Measurements from ENCODE around the gene STK35. TPM values are rescaled to one million over a fixed set of nuclear protein-coding genes. Genes with fewer than 3 reads are reported as not detected.

The STK35 gene
- total RNA-seq, 2 donors from 2014 or later = 25.8 to 26.7 TPM

DNA sequence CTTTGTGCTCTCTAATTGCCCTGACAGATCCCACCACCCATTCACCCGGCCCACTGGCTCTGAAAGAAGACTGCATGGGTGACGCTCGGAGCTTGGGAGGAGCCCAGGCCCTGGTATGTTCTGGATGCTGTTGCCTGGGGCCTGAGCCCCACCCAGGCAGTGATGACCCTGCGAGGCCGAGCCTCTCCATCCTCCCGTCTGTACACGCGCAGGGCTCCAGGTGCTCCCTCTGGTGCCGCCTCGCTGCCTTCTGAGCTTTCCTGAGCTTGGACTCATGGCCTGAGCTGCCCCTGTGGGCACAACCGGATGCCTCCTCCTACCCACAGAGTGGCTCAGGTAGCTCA, 61.2 kb downstream of the STK35 start:
- intact Hi-C loops (cut with DNase I) = no loop called here
- DNase-seq = no peak
- no peaks in the 10 kb centered on the region for H3K36me3 ChIP-seq
- no peaks in the 10 kb centered on the region for H3K9me3 ChIP-seq
- no peaks in the 10 kb centered on the region for H3K4me1 ChIP-seq
- no peak overlapping the region for H3K27ac ChIP-seq
- no peak overlapping the region for H3K4me3 ChIP-seq
- TF ChIP-seq, protein P1, sequence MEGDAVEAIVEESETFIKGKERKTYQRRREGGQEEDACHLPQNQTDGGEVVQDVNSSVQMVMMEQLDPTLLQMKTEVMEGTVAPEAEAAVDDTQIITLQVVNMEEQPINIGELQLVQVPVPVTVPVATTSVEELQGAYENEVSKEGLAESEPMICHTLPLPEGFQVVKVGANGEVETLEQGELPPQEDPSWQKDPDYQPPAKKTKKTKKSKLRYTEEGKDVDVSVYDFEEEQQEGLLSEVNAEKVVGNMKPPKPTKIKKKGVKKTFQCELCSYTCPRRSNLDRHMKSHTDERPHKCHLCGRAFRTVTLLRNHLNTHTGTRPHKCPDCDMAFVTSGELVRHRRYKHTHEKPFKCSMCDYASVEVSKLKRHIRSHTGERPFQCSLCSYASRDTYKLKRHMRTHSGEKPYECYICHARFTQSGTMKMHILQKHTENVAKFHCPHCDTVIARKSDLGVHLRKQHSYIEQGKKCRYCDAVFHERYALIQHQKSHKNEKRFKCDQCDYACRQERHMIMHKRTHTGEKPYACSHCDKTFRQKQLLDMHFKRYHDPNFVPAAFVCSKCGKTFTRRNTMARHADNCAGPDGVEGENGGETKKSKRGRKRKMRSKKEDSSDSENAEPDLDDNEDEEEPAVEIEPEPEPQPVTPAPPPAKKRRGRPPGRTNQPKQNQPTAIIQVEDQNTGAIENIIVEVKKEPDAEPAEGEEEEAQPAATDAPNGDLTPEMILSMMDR (IDR thresholded peaks at IDR 0.05) = no peak
- no peak overlapping the region for H3K9ac ChIP-seq (ENCODE audit: low read depth in 2 of 2, low read length in 2 of 2)
- H3K27me3 ChIP-seq = no peaks in the 10 kb centered on the region

DNA sequence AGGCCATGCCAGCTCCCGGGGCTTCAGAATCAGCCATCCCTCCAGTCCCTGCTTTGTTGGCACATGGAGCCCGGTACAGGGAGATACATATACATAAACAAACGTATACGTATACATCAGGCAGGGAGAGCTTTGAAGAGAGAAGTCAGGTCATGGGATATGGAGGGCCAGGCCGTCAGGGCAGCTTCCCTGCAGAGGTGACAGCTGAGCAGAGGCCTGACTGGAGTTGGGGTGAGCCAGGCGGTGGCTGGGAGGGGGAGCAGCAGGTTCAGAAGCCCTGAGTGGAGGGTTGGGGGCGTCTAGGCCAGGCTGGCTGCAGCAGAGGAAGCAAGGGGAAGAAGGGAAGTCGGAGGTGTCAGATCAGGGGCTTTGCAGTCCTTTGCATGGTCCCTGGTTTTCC, 61.7 kb downstream of the STK35 start:
- H3K36me3 ChIP-seq = no peaks in the 10 kb centered on the region
- no peaks in the 10 kb centered on the region for H3K4me1 ChIP-seq
- H3K27me3 ChIP-seq = no peaks in the 10 kb centered on the region
- intact Hi-C loops (cut with DNase I) = no loop called here
- TF ChIP-seq, protein P1 (IDR thresholded peaks at IDR 0.05) = no peak
- H3K9ac ChIP-seq (ENCODE audit: low read depth in 2 of 2, low read length in 2 of 2) = no peak overlapping the region
- H3K9me3 ChIP-seq = no peaks in the 10 kb centered on the region
- no peak overlapping the region for H3K4me3 ChIP-seq
- H3K27ac ChIP-seq = no peak overlapping the region
- no peak for DNase-seq

DNA sequence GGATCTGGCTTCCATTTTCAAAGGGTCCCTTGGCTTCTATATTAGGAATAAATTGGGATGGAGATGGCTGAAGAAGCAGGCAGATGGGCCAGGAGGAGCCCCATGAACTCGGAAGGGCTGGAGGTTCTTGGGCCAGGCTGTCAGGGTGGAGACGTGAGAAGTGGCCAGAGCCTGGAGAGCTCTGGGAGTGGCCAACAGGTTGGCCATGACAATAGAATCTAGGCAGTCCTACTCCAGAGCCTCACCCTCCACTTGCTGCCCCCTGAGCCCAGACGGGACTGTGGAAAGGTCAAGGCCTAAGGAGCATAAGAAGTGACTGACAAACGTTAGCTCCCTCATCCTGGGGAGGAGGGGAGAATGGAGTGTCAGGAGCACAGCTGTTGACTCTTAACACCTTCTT, 62.1 kb downstream of the STK35 start:
- DNase-seq = no peak
- Histone ChIP-seq H3K9ac (ENCODE audit: low read depth in 2 of 2, low read length in 2 of 2) (no peak overlapping the region), H3K4me1 (no peaks in the 10 kb centered on the region), H3K27me3 (no peaks in the 10 kb centered on the region), H3K9me3 (no peaks in the 10 kb centered on the region), H3K4me3 (no peak overlapping the region), H3K36me3 (no peaks in the 10 kb centered on the region), H3K27ac (no peak overlapping the region)
- intact Hi-C loops (cut with DNase I) = no loop called here
- TF ChIP-seq, protein P1 (IDR thresholded peaks at IDR 0.05) = no peak

DNA sequence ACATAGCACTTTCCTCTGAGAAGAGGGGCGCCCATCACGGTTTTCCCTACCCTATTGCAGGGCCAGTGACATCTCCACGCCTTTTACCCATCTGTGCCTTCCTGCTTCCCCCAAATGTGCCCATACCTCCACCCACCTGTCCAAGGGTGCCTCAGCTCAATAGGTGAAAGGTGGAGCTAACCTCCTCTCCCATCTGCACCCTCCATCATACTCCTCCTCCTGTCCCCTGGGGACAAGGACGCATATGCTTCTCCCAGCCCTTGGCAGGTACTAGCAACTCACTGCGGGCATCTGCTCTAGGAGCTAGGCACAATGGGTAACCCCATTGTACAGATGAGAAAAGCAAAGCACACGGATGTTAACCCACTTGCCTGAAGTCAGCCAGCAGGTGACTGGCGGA, 62.8 kb downstream of the STK35 start:
- Histone ChIP-seq H3K4me1 (no peaks in the 10 kb centered on the region), H3K4me3 (no peak overlapping the region), H3K9me3 (no peaks in the 10 kb centered on the region), H3K9ac (ENCODE audit: low read depth in 2 of 2, low read length in 2 of 2) (no peak overlapping the region), H3K27me3 (no peaks in the 10 kb centered on the region), H3K27ac (no peak overlapping the region), H3K36me3 (no peaks in the 10 kb centered on the region)
- intact Hi-C loops (cut with DNase I) = no loop called here
- TF ChIP-seq, protein P1 (IDR thresholded peaks at IDR 0.05) = no peak
- no peak for DNase-seq

DNA sequence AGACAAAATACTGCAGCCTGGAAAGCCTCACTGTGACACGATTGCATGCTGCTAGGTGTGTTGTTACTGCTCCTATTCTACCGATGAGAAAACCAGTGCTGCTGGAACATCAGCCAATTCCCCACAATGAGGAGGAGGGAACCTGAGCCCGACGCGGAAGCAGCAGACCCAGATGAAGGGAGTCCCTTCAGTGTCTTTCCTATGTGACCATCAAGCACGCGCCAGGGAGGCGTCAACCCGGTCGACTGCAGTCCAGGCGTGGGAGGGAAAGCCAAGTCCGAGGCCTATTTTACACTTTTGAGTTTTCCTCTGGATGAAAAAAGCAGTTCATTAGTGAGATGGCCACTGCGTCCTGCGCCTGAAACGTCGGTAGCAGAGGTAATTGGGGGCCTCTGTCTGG, 63.3 kb downstream of the STK35 start:
- H3K9me3 ChIP-seq = no peaks in the 10 kb centered on the region
- H3K4me1 ChIP-seq = no peaks in the 10 kb centered on the region
- TF ChIP-seq, protein P1 (IDR thresholded peaks at IDR 0.05) = no peak
- no peak overlapping the region for H3K4me3 ChIP-seq
- DNase-seq = no peak
- H3K9ac ChIP-seq (ENCODE audit: low read depth in 2 of 2, low read length in 2 of 2) = no peak overlapping the region
- no peaks in the 10 kb centered on the region for H3K36me3 ChIP-seq
- H3K27ac ChIP-seq = no peak overlapping the region
- intact Hi-C loops (cut with DNase I) = no loop called here
- no peaks in the 10 kb centered on the region for H3K27me3 ChIP-seq

DNA sequence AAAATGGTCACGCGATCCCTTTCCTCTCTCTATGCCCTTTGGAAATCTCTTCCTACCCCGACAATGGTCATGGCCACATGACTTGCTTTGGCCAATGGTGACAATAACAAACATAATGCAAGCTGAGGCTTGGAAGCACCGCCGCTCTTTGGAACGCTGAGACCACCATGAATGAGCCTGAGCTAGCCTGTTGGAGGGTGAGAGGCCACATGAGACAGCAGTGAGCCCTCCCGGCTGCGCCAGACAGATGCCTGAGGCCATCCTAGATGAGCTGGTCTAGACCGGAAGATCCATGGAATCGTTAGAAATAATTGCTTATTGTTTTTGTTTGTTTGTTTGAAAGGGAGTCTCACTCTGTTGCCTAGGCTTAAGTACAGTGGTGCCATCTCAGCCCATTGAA, 64.2 kb downstream of the STK35 start:
- H3K27me3 ChIP-seq = no peaks in the 10 kb centered on the region
- intact Hi-C loops (cut with DNase I) = no loop called here
- no peak overlapping the region for H3K27ac ChIP-seq
- H3K9me3 ChIP-seq = no peaks in the 10 kb centered on the region
- no peak overlapping the region for H3K9ac ChIP-seq (ENCODE audit: low read depth in 2 of 2, low read length in 2 of 2)
- no peak for DNase-seq
- TF ChIP-seq, protein P1 (IDR thresholded peaks at IDR 0.05) = no peak
- no peak overlapping the region for H3K4me3 ChIP-seq
- H3K36me3 ChIP-seq = no peaks in the 10 kb centered on the region
- no peaks in the 10 kb centered on the region for H3K4me1 ChIP-seq

Measured in colonic mucosa (tissue), 4 donors.